IPS DF 19.7 (cell line): ENCODE measurements around the gene FAM13B.
"Not testable (repeated sequence)": the region's sequence is repeated elsewhere in the genome, so short reads cannot be mapped to it uniquely, and the experiment has no call there.

Source experiments
- DNase-seq: peaks from one replicate; pipeline ENCODE4 v3.0.0-alpha.2; 2013; ENCODE audit warnings: low read depth, low spot score

The FAM13B gene

DNA sequence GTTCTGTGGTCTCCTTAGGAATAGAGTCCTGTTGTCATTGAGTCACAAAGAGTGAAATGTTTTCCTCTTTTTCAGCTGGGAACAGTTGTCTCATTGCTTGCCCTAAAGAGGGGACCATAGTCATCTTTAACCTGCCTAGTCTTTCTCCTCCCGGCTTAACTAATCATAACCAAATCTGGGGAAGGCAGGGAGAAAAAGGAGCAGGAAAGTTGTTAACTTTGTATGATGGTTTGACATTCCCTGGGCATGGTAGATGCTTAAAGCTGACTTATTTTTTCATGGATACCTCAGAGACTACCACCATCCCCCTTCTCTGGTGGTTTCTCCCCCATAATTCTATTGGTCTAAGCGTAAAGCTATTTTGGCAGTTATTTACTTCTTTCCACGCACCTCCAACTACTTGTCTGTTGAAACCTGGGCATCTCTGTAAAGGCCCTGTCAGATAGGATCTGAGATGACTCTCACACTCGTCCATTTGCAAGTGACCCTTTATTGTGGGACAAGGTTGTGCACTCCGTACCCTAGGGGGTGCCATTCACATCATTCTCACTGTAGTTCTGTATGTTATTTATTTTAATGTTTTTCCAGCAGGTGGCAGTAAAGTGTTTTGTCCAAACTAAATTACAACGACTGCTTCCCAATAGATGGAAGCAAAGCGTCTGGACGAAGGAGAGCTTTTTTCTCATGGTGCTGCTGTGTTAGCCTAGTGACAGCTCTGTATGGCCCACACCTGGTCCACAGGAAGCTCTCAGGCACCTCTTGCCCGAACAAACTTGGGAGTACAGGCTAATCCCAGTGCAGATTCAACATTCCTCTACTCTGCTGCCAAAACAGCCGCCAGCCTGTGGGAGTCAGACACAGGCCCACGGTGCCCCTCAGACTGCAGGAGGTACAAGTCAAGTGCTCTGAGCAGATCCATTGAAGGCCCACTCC lies 3.0 kb upstream of the FAM13B start:
- peak; percentile 81 for DNase-seq

GRCh38 chr5:138033907-138034306 lies 1.0 kb upstream of the FAM13B start:
- DNase-seq = no peak

DNA sequence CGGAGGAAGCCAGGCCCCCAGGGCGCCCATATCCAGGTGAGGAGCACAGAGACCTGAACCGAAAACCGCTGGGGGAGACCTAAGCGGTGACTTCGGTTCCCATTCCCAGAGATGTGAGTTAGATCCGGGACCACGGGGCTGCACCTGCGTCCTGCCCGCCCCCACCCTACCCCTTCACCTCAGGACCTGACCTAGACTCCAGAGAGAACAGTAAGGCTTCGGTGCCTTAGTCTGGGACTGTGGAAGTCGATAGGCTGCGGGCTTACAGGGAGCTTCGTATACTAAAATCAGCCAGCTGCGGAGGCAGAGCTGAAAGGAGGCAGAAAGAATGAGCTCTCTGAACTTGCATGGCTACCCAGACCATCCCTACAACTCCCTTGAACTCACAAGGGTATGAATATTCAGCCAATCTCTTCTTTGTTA lies 518 bp upstream of the FAM13B start:
- DNase-seq = no peak

DNA sequence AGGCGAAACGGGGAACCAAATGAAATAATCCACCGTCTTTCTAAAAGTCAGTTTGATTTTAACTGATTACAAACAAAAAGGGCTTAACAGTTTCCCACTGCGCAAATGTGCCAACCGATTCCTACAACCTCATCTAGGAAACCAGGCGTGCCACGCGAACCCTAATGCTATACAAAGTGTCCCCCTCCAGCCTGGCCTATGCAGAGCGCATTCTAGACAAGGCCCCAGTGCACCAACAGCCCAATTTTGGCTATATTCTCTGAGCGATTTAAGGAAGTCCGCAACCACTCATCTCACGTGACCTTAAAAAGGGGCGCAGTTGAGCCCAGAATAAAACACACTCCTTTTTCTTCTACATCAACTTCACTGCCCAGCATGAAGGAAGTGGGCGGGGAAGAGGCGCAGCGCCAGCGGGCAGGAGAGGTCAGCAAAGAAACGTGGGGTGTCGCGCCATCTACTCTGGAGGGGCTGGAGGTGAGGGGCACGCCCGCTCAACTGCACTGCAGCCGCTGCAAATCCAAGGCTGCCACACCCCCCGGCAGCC lies 779 bp downstream of the FAM13B start:
- no peak for DNase-seq

GRCh38 chr5:138029944-138030343 lies 2.9 kb downstream of the FAM13B start:
- no peak for DNase-seq

- no peak for DNase-seq
Observed at GRCh38 chr5:138029501-138029900, 3.4 kb downstream of the FAM13B start.

GRCh38 chr5:138028971-138029365 lies 3.9 kb downstream of the FAM13B start:
- no peak for DNase-seq

DNA sequence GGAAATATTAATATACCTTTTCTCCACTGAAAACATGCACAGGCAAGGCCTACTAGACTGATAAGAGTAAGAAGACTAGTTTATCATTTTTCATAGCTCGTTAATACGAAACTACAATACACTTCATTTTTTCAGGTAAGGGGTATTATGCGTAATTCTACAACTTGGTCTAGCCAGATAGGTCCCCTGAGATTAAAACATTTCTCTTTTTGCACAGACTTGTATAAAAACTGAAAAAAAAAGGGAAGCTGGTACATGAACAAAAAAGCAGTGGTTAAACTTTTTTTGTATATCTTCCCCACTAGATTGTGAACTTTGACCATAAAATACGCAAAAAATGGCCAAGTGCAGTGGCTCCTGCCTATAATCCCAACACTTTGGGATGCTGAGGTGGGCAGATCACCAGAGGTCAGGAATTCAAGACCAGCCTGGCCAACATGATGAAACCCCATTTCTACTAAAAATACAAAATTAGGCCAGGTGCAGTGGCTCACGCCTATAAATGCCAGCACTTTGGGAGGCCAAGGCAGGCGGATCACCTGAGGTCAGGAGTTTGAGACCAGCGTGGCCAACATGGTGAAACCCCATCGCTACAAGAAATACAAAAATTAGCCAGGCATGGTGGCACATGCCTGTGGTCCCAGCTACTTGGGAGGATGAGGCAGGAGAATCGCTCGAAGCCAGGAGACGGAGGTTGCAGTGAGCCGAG lies 4.5 kb downstream of the FAM13B start:
- DNase-seq = not testable (repeated sequence)

DNA sequence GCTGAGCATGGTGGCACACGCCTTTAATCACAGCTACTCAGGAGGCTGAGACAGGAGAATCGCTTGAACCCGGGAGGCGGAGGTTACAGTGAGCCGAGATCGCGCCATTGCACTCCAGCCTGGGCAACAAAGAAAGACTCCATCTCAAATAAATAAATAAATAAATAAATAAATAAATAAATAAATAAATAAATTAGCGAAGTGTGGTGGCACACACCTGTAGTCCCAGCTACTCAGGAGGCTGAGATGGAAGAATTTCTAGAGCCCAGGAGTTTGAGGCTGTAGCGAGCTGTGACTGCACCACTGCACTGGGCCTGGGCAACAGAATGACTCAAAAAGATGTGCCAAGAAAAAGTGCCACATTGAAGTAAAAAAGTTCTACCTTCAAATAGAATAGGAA lies 6.1 kb downstream of the FAM13B start:
- DNase-seq = not testable (repeated sequence)

GRCh38 chr5:138025285-138025684 lies 7.6 kb downstream of the FAM13B start:
- DNase-seq = no peak

DNA sequence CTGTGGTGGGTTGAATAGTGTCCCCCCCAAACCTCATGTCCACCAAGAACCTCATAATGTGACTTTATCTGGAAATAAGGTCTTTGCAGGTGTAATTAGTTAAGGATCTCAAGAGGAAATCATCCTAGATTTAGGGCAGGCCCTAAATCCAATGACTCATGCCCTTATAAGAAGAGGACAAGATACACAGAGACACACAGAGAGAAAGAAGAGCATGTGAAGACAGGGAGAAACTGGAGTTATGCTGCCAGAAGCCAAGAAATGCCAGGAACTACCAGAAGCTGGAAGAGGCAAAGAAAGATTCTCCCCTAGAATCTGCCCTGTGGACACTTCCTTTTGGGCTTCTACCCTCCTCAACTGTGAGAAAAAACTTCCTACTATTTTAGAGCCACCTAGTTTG lies 8.8 kb downstream of the FAM13B start:
- no peak for DNase-seq

- no peak for DNase-seq
Observed at GRCh38 chr5:138022912-138023311, 10.0 kb downstream of the FAM13B start.

DNA sequence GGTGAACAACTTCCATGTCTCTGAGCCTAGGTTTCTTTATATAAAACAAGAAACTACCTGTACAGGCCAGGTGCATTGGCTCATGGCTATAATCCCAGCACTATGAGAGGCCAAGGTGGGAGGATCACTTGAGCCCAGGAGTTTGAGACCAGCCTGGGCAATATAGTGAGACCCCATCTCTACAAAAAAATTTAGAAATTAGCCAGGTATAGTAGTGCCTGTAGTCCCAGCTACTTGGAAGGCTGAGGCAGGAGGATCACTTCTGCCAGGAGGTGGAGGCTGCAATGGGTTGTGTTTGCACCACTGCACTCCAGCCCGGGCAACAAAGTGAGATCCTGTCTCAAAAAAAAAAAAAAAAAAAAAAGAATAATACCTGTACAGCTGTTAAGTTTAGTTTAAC lies 11.1 kb downstream of the FAM13B start:
- no peak for DNase-seq

DNA sequence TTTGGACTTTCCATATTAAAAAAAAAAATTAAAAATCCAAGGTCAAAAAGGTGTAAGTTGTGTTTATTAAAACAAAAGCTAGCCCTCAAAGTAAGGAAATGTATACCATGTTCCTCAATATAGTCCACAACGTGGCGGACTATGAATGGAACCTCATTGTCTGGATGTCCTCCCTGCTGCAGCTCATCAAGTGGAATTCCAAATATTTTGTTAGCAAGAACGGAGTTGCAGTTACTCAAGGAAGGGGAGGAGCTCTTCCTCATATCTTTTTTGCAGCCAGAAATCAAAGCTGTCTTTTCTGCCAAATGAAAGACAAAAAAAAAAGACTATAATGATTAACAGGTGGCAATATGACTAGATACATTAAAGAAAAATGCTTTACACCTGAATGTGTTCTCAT lies 14.0 kb downstream of the FAM13B start:
- no peak for DNase-seq

GRCh38 chr5:138015916-138016315 lies 17.0 kb downstream of the FAM13B start:
- no peak for DNase-seq

DNA sequence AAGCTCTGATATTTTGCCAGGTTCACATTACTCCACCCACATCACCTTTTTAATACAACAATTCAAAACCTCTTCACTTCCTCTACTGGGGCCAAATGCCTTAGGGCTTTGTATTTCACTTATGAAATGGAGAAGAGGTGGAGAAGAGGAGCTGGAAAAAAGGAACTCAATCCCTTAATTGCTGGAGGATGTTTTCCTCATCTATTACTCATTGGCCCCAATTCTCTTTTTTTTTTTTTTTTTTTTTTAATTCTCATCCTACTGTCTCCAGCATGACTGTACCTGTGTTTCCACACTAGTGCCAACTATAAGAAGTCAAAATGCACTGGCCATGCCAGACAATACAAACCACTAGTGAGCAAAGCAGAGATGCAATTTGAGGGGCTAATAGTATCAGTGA lies 20.9 kb downstream of the FAM13B start:
- DNase-seq = no peak

GRCh38 chr5:138000102-138000723 lies 32.7 kb downstream of the FAM13B start:
- DNase-seq = no peak

GRCh38 chr5:137997726-137998213 lies 35.1 kb downstream of the FAM13B start:
- DNase-seq = no peak

DNA sequence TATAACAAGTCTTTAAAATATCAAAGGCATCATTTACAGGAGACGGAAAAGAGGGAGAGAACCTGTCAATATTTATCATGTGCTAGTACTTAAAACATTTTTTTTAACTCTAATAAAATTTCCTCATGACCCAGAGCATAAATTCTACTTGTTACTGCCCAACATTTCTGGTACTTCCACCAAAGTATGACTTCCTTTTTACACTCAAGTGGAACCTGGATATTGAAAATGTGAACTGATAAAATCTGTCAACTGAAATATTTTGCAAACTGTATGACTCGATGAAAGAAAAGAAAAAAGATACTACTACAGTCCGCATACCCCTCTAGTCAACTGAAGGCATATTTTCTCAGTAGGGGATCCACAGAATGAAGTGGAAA lies 37.1 kb downstream of the FAM13B start:
- no peak for DNase-seq

DNA sequence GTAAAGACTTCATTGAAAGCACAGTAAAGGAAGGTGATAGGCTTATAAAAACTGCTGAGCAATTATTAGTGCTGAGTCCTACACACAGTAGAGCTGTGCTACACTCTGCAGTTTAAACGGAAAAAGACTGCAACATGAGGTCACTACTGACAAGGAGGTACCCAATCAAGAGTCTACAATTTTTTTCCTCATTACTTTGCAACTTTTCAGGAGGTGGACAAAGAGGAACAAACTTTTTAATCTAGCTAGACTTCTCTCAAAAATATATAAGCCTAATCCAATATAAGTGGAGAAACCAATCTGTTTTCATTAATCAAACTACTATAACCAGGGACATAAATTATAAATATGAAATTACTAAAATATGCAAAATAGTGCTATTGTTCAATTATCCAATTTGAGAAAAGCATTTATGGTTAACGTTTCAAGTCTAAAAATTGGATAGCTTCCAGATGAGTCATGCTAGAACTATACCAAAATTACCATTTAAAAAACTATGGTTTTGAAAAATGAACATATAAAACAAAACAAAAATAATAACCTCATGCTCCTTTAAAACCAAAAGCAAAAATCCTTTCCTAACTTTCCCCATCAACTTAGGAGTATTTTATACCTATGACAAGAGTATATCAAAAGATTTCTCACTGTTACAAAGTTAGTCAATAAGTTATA lies 37.7 kb downstream of the FAM13B start:
- DNase-seq = no peak

GRCh38 chr5:137994556-137994955 lies 38.3 kb downstream of the FAM13B start:
- DNase-seq = no peak
